HUES6 (cell line): ENCODE measurements around the gene ITPR2.
"Not testable (repeated sequence)": the region's sequence is repeated elsewhere in the genome, so short reads cannot be mapped to it uniquely, and the experiment has no call there.

Experiments used
- H3K27ac ChIP-seq: 2 replicates; pipeline ENCODE4 v1.7.0; 2013; ENCODE audit warnings: low read depth, mild to moderate bottlenecking, low read length, inconsistent platforms
- H3K27me3 ChIP-seq: 2 replicates; pipeline ENCODE4 v1.6.1; 2013; ENCODE audit warnings: low read length; ENCODE audit not compliant: control insufficient read depth, insufficient read depth
- H3K36me3 ChIP-seq: 2 replicates; pipeline ENCODE4 v1.6.1; 2013; ENCODE audit warnings: low read length; ENCODE audit not compliant: control insufficient read depth, insufficient read depth
- H3K4me1 ChIP-seq: 2 replicates; pipeline ENCODE4 v1.6.1; 2013; ENCODE audit warnings: low read length; ENCODE audit not compliant: control insufficient read depth, insufficient read depth
- H3K4me3 ChIP-seq: 2 replicates; pipeline ENCODE4 v1.5.1; 2013; ENCODE audit warnings: low read depth, low read length
- H3K9ac ChIP-seq: one replicate; pipeline ENCODE4 v1.6.1; 2013; ENCODE audit warnings: mild to moderate bottlenecking, low read length
- H3K9me3 ChIP-seq: 2 replicates; pipeline ENCODE4 v1.6.1; 2013; ENCODE audit warnings: low read depth, low read length; ENCODE audit not compliant: control insufficient read depth, insufficient read depth

The ITPR2 gene

DNA sequence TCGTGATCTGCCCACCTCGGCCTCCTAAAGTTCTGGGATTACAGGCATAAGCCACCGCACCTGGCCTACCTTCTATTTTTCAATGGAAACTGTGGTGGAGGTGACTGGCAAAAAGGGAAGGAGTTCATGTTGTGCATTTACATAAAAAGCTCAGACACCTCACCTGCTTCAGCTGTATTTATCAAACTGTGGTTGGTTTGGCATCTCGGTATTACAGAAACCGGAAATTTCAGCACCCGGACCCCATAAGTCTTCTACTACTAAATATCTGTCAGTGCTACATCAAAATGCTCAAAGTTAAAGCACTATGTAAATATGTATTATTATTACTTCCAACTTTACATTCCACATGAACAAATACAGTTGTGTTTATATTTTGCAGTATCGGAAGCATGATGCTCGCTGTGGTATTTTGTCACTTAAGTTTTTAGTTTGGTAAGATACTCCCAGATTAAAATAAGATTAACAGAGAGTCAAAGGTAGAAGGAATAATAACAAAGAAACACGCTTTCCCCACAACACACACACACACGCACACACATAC is 95.4 kb downstream of the ITPR2 start:
- no peak overlapping the region for H3K4me3 ChIP-seq
- no peaks in the 10 kb centered on the region for H3K36me3 ChIP-seq
- peaks cover 7% of the 10 kb centered on the region for H3K9me3 ChIP-seq
- peaks cover 6% of the 10 kb centered on the region; the same call in 1 of the 2 replicates for H3K4me1 ChIP-seq
- H3K27me3 ChIP-seq: no peaks in the 10 kb centered on the region
- no peak overlapping the region for H3K27ac ChIP-seq
- H3K9ac ChIP-seq: no peak overlapping the region

DNA sequence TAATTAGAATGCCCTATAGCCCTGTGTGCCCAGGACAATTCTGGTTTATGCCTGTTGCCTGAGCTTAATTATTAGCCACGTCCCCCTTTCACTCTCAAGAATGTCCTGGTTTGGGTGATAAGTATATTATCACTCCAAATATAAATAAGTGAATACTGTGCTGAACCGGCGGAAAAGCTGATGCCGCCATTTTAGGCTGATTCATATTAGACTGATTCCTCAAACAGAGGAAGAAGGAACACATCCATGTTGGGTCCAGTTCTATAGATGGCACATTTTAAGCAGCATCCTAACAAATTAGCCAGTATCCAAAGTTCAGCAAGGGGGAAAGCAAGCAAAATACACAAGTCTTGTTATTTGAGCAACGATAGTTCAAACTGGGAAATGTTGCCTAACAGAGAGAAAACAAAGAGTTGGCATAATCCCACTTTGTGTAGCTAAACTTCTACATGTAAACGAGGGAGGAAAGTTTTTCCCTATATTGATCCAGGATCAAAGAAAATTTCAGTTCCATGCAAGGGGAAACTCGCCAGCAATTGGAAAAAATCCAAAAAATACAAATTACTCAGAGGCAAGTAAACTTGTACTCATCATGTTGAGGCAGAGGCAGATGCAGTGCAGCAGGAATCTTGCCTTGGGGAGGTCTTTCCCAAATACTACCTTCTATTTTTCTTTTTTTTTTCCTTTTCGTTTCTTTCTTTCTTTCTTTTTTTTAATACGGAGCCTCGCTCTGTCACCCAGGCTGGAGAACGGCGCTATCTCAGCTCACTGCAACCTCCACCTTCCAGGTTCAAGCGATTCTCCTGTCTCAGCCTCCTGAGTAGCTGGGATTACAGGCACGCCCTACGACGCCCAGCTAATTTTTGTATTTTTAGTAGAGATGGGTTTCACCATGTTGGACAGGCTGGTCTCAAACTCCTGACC is 96.2 kb downstream of the ITPR2 start:
- Histone ChIP-seq H3K4me1 (peaks cover 4% of the 10 kb centered on the region; the same call in 1 of the 2 replicates), H3K9ac (no peak overlapping the region), H3K4me3 (no peak overlapping the region), H3K36me3 (no peaks in the 10 kb centered on the region), H3K27me3 (no peaks in the 10 kb centered on the region), H3K9me3 (peaks cover 7% of the 10 kb centered on the region), H3K27ac (no peak overlapping the region)

DNA sequence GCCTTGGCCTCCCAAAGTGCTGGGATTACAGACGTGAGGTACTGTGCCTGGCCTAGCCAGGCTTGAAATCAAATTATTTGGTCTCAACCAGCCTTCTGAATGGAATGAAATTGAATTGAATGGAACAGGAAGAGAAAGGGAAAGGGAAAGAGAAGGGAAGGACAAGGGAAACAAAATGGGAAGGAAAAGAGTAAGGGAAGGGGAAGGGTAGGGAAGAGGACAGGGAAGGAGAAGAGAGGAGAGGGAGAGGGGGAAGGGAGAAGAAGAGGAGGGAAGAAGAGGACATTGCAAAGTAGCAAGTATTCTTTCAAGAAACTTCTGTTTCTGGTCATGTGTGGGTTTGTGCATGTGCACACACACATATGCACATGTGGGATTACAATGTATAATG is 97.8 kb downstream of the ITPR2 start:
- Histone ChIP-seq H3K4me3 (no peak overlapping the region), H3K9me3 (peaks cover 7% of the 10 kb centered on the region), H3K36me3 (no peaks in the 10 kb centered on the region), H3K27me3 (no peaks in the 10 kb centered on the region), H3K27ac (no peak overlapping the region), H3K4me1 (no peaks in the 10 kb centered on the region), H3K9ac (no peak overlapping the region)

DNA sequence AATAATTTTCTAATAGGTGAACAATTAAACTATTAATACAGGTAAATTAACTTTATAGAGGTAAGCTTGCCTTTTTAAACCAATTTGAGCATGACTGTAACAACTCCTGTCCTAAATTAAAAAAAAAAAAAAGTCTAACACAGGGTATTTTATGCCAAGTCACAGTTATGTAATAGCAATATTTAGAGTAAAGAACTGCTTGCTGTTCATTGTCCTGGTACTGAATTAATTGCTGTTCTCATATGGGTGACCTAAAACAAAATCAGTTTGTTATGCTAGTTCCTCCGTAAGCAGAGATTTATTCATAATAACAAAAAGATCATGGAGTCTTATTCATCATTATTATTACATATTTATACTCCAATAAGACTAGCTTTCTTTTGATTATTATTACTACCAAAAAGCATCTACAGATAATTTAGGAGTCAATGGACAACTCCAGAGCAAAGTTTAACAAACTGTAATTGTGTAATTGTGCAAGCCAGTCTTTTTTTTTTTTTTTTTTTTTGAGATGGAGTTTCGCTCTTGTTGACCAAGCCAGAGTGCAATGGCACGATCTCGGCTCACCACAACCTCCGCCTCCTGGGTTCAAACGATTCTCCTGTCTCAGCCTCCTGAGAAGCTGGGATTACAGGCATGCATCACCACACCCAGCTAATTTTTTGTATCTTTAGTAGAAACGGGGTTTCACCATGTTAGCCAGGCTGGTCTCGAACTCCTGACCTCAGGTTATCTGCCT is 98.3 kb downstream of the ITPR2 start:
- Histone ChIP-seq H3K4me1 (no peaks in the 10 kb centered on the region), H3K36me3 (no peaks in the 10 kb centered on the region), H3K4me3 (no peak overlapping the region), H3K9me3 (peaks cover 7% of the 10 kb centered on the region), H3K27ac (no peak overlapping the region), H3K9ac (no peak overlapping the region), H3K27me3 (no peaks in the 10 kb centered on the region)

DNA sequence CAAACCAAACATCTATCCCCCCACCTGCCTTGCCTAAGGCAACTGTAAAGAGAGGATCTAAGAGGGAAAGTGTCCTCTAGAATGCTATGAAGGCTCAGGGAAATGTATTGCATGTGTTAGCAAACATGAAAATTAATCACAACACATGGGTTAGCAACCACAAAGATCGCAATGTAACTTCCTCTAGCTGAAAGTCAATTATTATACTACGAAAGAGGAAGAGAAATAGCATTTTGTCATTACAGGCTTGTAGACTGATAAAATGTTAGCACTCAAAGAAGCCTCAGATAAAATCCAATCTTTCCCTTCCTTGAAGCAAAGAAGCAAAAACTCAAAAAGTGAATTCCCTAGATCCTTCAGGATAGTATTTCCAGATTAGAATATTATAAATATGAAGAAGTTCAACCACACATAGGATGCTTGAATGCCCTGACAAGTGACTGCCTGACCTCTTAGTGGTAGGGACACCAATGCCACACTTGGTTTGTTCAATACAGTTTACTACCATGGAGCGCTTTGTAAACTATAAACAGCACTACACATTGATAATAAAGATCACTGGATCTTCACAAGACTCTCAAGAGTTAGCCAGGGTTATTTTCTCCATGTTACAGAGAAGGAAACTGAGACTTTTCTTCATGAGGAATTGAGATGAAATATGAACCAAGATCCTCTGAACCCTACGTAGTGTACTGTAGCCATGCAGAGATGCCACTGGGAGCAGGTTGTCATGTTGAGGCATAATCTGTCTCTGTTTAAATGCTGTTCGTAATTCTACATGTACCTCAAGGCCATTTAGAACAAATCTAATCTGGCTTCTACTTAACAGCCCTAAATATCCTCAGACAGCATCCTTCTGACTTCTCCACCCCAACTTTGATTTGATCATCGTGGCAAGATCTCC is 100.7 kb downstream of the ITPR2 start:
- H3K9ac ChIP-seq: no peak overlapping the region
- no peaks in the 10 kb centered on the region for H3K4me1 ChIP-seq
- no peaks in the 10 kb centered on the region for H3K9me3 ChIP-seq
- no peak overlapping the region for H3K4me3 ChIP-seq
- H3K27ac ChIP-seq: no peak overlapping the region
- H3K36me3 ChIP-seq: no peaks in the 10 kb centered on the region
- H3K27me3 ChIP-seq: no peaks in the 10 kb centered on the region

DNA sequence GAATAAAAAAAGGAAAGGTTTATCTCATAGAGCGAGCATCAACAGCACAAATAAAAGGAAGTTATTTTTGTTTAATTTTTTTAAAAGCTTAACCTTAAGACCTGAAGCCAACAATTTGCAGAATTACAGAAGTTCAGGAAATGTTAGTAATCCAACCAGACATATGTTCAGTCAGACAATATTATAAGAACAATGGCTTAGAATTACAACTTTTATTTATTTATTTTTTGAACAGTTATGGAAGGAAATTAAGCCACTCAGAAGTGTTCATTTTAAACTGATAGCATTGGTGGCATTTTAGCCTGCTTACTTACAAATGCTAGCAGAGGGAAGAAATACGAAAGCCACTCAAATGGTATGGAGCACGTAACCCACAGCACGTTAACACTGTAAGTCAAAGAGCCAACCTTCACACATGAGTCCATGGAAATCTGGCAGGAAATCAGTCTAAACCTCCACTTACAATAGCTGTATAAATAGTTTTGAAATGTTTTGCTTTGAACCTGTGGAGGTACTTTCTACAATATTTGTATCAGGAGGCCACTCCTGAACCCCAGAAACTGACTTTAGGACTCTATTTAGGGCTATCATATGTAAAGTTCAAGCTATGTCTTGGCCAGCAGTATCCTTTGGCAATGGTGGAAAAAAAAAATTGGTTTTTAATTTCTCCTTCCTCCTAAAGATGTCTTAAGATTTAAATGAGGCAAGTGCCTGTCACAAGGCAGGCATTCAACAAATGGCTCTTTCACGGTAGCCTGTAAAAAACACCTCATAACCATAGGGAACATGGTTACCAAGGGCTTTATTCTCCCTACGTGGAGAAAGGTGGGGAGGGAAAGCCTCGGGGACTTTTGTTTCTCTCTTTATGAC is 102.3 kb downstream of the ITPR2 start:
- Histone ChIP-seq H3K4me3 (no peak overlapping the region), H3K27me3 (no peaks in the 10 kb centered on the region), H3K9me3 (no peaks in the 10 kb centered on the region), H3K36me3 (no peaks in the 10 kb centered on the region), H3K27ac (no peak overlapping the region), H3K4me1 (no peaks in the 10 kb centered on the region), H3K9ac (no peak overlapping the region)

DNA sequence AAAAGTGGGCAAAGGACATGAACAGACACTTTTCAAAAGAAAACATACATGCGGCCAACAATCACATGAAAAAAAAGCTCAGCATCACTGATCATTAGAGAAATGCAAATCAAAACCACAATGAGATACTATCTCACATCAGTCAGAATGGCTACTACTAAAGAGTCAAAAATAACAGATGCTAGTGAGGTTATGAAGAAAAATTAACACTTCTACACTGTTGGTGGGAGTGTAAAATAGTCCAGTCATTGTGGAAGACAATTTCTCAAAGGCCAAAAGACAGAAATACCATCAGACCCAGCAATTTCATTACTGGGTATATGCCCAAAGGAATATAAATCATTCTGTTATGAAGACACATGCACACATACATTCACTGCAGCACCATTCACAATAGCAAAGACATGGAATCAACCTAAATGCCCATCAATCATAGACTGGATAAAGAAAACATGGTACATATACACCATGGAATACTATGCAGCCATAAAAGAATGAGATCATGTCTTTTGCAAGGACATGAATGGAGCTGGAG is 103.8 kb downstream of the ITPR2 start:
- not testable (repeated sequence) for H3K9ac ChIP-seq, H3K36me3 ChIP-seq, H3K4me3 ChIP-seq, H3K27ac ChIP-seq, H3K9me3 ChIP-seq, H3K4me1 ChIP-seq, H3K27me3 ChIP-seq

DNA sequence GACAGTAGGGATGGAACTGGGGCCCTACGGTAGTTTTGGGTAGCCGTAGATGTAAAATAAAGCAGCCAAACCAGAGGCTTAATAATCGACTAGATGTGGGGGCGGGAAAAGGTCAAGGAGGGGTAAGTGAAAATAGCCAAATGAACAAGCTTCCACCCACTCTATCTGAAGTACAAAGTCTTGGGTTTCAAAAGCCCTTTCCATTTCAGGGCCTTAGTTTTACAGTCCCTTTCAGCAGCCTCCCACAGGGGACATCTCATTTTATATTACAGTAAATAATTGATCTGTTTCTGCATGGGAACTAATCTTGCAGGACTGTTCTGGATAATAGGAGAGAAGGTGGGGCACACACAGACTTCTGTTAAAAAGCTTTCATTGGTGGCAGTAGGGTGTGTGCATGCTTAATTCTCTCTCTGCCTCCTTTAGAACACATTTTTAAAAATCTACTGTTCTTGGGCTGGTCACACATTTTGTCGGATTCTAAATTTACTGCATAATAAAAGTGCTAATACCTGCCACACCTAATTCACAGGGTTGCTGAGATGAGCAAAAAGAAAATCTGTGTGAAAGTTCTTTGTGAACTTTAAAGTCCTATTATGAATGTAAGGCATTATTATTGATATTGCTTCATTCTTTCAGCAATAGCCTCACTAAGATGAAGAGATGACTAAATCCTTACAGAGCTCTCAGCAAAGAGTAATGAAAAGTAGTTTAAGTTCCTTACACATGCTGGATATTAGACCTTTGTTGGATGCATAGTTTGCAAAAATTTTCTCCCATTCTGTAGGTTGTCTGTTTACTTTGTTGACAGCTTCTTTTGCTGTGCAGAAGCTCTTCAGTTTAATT is 104.6 kb downstream of the ITPR2 start:
- H3K9ac ChIP-seq: no peak overlapping the region
- no peaks in the 10 kb centered on the region for H3K27me3 ChIP-seq
- H3K9me3 ChIP-seq: no peaks in the 10 kb centered on the region
- H3K36me3 ChIP-seq: no peaks in the 10 kb centered on the region
- H3K27ac ChIP-seq: no peak overlapping the region
- no peaks in the 10 kb centered on the region for H3K4me1 ChIP-seq
- no peak overlapping the region for H3K4me3 ChIP-seq

DNA sequence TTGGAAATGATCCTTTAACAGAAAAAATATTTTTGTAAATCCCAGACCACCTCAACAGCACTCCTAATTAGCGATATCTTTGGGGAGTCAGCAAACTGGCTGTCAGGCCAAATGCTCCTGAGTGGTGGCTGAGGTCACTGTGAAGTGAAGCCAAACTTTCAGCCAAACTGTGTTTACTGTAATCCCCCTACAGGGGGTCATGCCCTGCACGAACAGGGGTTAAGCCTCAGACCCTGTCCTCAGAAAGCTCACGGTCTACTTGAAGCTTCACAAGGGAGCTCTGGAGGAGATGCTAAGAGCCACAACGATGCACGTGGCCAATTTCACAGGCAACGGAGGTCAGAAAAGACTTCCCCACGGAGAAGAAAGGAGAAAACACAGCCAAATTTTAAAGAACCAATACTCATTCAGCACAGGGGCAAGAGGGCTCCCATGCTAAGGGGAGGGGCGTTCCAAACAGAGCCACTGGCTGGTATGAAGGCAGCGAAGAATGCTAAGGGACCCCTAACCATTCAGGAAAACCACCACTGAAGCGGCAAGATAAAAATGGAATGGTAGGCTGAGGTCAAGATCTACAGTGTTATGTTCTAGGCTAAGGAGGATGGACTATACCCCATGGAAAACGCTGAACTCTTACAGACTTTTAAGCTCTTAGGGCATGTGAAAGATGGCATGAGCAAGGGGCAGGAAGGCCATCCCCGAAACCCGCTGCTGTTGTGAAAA is 105.4 kb downstream of the ITPR2 start:
- Histone ChIP-seq H3K4me3 (no peak overlapping the region), H3K4me1 (no peaks in the 10 kb centered on the region), H3K9ac (no peak overlapping the region), H3K27me3 (no peaks in the 10 kb centered on the region), H3K9me3 (no peaks in the 10 kb centered on the region), H3K36me3 (no peaks in the 10 kb centered on the region), H3K27ac (no peak overlapping the region)
